ENCODE measurements around the gene S100A3.
"Not testable (repeated sequence)": the region's sequence is repeated elsewhere in the genome, so short reads cannot be mapped to it uniquely, and the experiment has no call there.

S100A3 gene

DNA sequence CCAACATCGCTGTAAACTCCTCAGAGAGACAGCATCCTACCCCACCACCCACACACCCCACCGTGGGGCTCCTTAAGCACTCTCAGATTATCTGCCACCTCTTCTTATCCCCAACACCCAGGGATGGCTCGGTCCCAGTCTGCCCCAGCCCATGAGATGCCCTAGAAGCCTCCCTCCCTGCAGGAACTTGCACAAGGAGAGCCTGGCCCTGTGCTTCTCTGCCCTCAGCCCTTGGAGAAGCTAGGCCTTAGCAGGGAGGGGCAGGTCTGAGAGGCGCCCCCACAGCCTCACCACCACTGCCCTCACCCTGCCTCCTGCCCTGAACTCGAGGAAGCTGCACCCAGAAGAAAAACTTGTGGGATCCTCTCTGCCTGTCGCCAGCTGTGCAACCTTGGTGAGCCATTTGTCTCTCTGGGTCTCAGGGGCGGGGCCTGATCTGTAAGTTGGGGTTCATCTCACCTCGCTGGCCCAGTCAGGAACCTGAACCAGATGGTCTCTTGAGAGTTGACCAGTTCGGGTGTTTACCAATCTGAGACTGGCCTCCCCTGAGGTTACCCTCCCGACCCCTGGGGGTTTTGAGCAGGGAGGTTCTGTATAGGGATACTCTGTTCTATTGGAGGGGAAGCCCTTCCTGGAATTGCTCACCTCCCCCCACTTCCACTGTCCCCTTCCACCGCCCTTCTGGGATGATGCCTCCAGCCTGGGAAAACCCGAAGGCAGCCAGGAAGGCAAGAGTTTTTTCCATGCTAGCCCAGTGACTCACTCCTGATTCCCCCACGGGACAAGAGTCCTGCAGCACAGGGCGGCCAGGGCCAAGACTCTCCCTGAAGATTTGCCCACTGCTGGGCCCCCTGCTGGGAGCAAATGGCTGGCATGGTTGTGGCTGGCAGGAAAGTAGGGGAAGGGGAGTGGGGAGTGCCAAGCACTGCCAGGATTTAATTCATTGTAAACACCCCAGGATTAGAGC is at the start of gene S100A3:
TSS of gene S100A3 (minus strand) at position 537 of the 967 bp plus-strand sequence. CDS start 773 bp downstream, outside the sequence.
- H3K9ac ChIP-seq (ENCODE audit: insufficient read length), result no peak within 1 kb of the TSS
- H3K9me3 ChIP-seq (ENCODE audit: low read depth, low read length), result no peaks in the 10 kb centered on the region
- no peak for DNase-seq (ENCODE audit: low read depth, low spot score)
- TF ChIP-seq FOXP2 (optimal IDR thresholded peaks at IDR 0.05; ENCODE audit: control extremely low read depth, extremely low read length, insufficient read depth) (no peak), EZH2 (IDR thresholded peaks at IDR 0.05) (no peak), POLR2AphosphoS5 (IDR thresholded peaks at IDR 0.05; ENCODE audit: borderline replicate concordance, low read depth, low read length) (no peak)
- no peak within 1 kb of the TSS for H3K4me3 ChIP-seq
- no peaks in the 10 kb centered on the region for H3K36me3 ChIP-seq (ENCODE audit: insufficient read depth, low read length)
- no peak within 1 kb of the TSS for H3K27ac ChIP-seq

- H3K9ac ChIP-seq (ENCODE audit: insufficient read length), result no peak overlapping the region
- no peak for DNase-seq (ENCODE audit: low read depth, low spot score)
- H3K27ac ChIP-seq, result no peak overlapping the region
Measured at GRCh38 chr1:153598309-153599172, 49.5 kb upstream of the S100A3 start.

DNA sequence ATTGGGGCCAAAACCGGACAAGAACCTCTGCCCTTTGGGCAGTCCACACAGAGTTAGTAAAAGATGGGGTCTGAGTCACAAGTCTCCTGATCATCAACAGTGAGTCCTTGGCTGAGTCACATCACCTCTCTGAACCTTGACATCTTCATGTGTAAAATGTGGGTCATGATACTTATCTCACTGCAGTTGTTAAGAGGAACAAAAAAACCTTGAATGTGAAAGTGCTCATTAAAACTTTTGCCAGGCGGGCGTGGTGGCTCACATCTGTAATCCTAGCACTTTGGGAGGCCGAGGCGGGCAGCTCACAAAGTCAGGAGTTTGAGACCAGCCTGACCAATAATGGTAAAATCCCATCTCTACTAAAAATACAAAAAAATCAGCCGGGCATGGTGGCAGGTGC is 48.1 kb upstream of the S100A3 start:
- Histone ChIP-seq H3K27ac (no peak overlapping the region), H3K36me3 (ENCODE audit: insufficient read depth, low read length) (no peaks in the 10 kb centered on the region), H3K9ac (ENCODE audit: insufficient read length) (no peak overlapping the region), H3K9me3 (ENCODE audit: low read depth, low read length) (no peaks in the 10 kb centered on the region), H3K4me3 (no peak overlapping the region)
- DNase-seq (ENCODE audit: low read depth, low spot score), result no peak
- TF ChIP-seq EZH2 (IDR thresholded peaks at IDR 0.05) (no peak), POLR2AphosphoS5 (IDR thresholded peaks at IDR 0.05; ENCODE audit: borderline replicate concordance, low read depth, low read length) (no peak), FOXP2 (optimal IDR thresholded peaks at IDR 0.05; ENCODE audit: control extremely low read depth, extremely low read length, insufficient read depth) (no peak)

More at GRCh38 chr1:153598309-153599172, 49.5 kb upstream of the S100A3 start:
- TF ChIP-seq POLR2AphosphoS5 (IDR thresholded peaks at IDR 0.05; ENCODE audit: borderline replicate concordance, low read depth, low read length) (no peak), EZH2 (IDR thresholded peaks at IDR 0.05) (no peak), FOXP2 (optimal IDR thresholded peaks at IDR 0.05; ENCODE audit: control extremely low read depth, extremely low read length, insufficient read depth) (no peak)
- no peaks in the 10 kb centered on the region for H3K36me3 ChIP-seq (ENCODE audit: insufficient read depth, low read length)
- H3K4me3 ChIP-seq, result no peak overlapping the region
- no peaks in the 10 kb centered on the region for H3K9me3 ChIP-seq (ENCODE audit: low read depth, low read length)

DNA sequence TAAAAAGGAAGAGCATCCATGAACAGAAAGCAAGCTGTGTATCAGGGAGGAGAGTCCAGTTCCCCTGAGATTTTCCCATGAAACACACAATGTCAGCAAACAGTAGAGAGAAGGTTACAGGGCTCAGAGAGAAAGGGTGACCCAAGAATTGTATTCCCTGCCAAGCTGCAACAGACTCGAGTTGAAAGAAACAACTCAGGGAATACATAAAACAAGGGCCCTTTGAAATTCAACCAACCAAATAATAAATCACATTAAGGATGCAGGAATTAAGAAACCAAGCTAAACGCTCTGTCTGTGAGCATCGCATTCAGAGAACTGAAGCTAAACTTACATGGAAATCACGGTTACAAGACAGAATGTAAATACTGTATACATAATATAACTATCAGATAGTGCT is 43.7 kb upstream of the S100A3 start:
- no peak for DNase-seq (ENCODE audit: low read depth, low spot score)
- no peaks in the 10 kb centered on the region for H3K36me3 ChIP-seq (ENCODE audit: insufficient read depth, low read length)
- TF ChIP-seq EZH2 (IDR thresholded peaks at IDR 0.05), result no peak
- no peak for TF ChIP-seq POLR2AphosphoS5 (IDR thresholded peaks at IDR 0.05; ENCODE audit: borderline replicate concordance, low read depth, low read length)
- no peak for TF ChIP-seq FOXP2 (optimal IDR thresholded peaks at IDR 0.05; ENCODE audit: control extremely low read depth, extremely low read length, insufficient read depth)
- no peak overlapping the region for H3K27ac ChIP-seq
- no peak overlapping the region for H3K4me3 ChIP-seq
- no peaks in the 10 kb centered on the region for H3K9me3 ChIP-seq (ENCODE audit: low read depth, low read length)
- H3K9ac ChIP-seq (ENCODE audit: insufficient read length), result no peak overlapping the region

- no peak overlapping the region for H3K9ac ChIP-seq (ENCODE audit: insufficient read length)
- H3K9me3 ChIP-seq (ENCODE audit: low read depth, low read length), result no peaks in the 10 kb centered on the region
- TF ChIP-seq POLR2AphosphoS5 (IDR thresholded peaks at IDR 0.05; ENCODE audit: borderline replicate concordance, low read depth, low read length), result no peak
- TF ChIP-seq FOXP2 (optimal IDR thresholded peaks at IDR 0.05; ENCODE audit: control extremely low read depth, extremely low read length, insufficient read depth), result no peak
- no peak for DNase-seq (ENCODE audit: low read depth, low spot score)
- H3K36me3 ChIP-seq (ENCODE audit: insufficient read depth, low read length), result no peaks in the 10 kb centered on the region
- no peak overlapping the region for H3K27ac ChIP-seq
- H3K4me3 ChIP-seq, result no peak overlapping the region
Measured at GRCh38 chr1:153588482-153588881, 39.4 kb upstream of the S100A3 start.

DNA sequence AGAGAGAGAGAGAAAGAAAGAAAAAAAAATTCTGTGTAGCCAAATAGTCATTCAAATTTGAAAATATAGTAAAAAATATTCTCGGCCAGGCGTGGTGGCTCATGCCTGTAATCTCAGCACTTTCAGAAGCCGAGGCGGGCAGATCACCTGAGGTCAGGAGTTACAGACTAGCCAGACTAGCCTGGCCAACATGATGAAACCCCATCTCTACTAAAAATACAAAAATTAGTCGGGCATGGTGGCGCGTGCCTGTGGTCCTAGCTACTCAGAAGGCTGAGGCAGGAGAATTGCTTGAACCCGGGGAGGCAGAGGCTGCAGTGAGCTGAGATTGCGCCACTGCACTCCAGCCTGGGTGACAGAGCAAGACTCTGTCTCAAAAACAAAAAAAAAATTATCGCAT is 39.0 kb upstream of the S100A3 start:
- not testable (repeated sequence) for H3K9ac ChIP-seq (ENCODE audit: insufficient read length); H3K27ac ChIP-seq; DNase-seq (ENCODE audit: low read depth, low spot score); H3K4me3 ChIP-seq; H3K36me3 ChIP-seq (ENCODE audit: insufficient read depth, low read length); H3K9me3 ChIP-seq (ENCODE audit: low read depth, low read length)

- H3K9me3 ChIP-seq (ENCODE audit: low read depth, low read length), result no peaks in the 10 kb centered on the region
- DNase-seq (ENCODE audit: low read depth, low spot score), result no peak
- H3K9ac ChIP-seq (ENCODE audit: insufficient read length), result no peak overlapping the region
- TF ChIP-seq POLR2AphosphoS5 (IDR thresholded peaks at IDR 0.05; ENCODE audit: borderline replicate concordance, low read depth, low read length), result no peak
- no peak for TF ChIP-seq EZH2 (IDR thresholded peaks at IDR 0.05)
- no peak for TF ChIP-seq FOXP2 (optimal IDR thresholded peaks at IDR 0.05; ENCODE audit: control extremely low read depth, extremely low read length, insufficient read depth)
- no peaks in the 10 kb centered on the region for H3K36me3 ChIP-seq (ENCODE audit: insufficient read depth, low read length)
- no peak overlapping the region for H3K4me3 ChIP-seq
- H3K27ac ChIP-seq, result no peak overlapping the region
Measured at GRCh38 chr1:153587314-153587713, 38.3 kb upstream of the S100A3 start.

GRCh38 chr1:153586347-153586746 is 37.3 kb upstream of the S100A3 start:
- no peak overlapping the region for H3K27ac ChIP-seq
- no peak overlapping the region for H3K4me3 ChIP-seq
- no peak for TF ChIP-seq EZH2 (IDR thresholded peaks at IDR 0.05)
- TF ChIP-seq POLR2AphosphoS5 (IDR thresholded peaks at IDR 0.05; ENCODE audit: borderline replicate concordance, low read depth, low read length), result no peak
- TF ChIP-seq FOXP2 (optimal IDR thresholded peaks at IDR 0.05; ENCODE audit: control extremely low read depth, extremely low read length, insufficient read depth), result no peak
- H3K36me3 ChIP-seq (ENCODE audit: insufficient read depth, low read length), result no peaks in the 10 kb centered on the region
- no peak for DNase-seq (ENCODE audit: low read depth, low spot score)
- H3K9me3 ChIP-seq (ENCODE audit: low read depth, low read length), result no peaks in the 10 kb centered on the region
- H3K9ac ChIP-seq (ENCODE audit: insufficient read length), result no peak overlapping the region
